NCI-H82 treated with DMSO at 0.1 percent for 48 hours (cell line): ENCODE data around the gene HSPA12A.

Experiments
- DNase-seq: peaks from one replicate; lab custom pipeline; 2025; ENCODE audit not compliant: unreplicated experiment; lab: John Stamatoyannopoulos, UW

HSPA12A gene

DNA sequence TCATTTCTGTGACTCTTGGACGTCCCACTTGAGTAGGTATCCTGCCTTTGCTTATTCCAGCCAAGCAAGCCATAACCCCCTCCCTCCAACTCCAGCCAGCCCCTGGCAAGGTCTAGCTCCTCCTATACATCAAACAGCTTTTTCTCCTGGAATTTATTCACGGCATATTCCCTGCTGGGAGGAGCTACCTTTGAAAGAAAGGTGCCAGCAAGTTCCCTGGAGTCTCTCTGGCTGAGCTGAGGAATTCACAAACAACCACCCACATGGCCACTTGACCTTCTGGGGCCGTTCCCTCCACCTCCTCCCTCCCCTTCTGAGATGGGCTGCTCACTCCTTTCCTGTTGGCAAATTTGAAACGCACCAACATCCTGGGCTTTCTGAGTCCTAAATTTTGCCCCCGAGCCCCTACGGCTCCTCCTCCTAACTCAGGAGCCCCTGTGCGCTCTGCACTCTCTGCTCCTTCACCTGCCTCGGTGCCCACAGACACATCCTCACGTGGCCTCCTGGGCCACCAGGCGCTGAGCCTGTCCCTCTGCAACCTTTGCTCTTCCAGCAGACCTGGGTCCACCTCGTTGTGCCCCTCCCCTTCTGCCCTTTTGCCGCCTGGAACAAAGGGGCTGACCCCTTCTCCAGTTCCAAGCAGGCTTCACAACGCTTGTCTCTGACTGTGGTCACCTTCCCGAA, 48.0 kb downstream of the HSPA12A start:
- DNase-seq = no peak

DNA sequence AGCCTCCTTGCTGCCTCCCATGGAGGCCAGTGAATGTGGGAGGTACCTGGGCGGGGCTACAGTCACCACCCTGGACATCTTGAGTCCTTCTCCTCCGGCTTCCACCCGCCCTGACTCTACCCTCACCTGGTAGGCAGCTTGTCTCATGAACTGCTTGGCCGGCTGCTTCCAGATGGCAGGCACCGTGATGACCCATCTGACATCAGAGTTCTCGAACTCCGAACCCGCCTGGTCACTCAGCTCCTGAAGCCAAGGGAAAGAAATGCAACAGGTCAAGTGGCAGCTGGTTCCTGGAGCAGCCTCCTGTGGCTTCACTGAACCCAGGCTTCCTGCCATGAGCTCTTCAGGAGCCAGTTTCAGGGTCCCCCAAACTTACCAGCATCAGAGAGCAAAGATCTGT, 50.1 kb downstream of the HSPA12A start:
- DNase-seq = no peak

DNA sequence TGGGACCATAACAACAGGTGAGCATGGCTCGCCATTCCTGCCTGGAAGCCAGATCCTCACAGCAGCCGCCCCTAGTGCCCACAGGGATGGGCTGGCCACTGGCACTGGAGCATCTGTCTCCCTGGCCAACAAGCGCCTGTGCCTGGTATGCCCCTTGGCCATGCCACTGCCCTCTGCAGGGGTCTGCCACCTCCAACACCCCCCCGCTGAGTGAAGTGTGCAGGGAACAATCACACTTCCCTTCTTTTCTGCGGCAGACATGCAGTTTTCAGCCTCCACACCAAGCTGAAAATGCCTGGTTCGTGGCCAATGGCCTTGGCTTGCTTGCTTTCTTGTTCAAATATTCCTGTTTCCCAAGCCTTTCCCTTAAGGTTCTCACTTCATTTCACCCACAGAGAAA, 50.7 kb downstream of the HSPA12A start:
- no peak for DNase-seq

DNA sequence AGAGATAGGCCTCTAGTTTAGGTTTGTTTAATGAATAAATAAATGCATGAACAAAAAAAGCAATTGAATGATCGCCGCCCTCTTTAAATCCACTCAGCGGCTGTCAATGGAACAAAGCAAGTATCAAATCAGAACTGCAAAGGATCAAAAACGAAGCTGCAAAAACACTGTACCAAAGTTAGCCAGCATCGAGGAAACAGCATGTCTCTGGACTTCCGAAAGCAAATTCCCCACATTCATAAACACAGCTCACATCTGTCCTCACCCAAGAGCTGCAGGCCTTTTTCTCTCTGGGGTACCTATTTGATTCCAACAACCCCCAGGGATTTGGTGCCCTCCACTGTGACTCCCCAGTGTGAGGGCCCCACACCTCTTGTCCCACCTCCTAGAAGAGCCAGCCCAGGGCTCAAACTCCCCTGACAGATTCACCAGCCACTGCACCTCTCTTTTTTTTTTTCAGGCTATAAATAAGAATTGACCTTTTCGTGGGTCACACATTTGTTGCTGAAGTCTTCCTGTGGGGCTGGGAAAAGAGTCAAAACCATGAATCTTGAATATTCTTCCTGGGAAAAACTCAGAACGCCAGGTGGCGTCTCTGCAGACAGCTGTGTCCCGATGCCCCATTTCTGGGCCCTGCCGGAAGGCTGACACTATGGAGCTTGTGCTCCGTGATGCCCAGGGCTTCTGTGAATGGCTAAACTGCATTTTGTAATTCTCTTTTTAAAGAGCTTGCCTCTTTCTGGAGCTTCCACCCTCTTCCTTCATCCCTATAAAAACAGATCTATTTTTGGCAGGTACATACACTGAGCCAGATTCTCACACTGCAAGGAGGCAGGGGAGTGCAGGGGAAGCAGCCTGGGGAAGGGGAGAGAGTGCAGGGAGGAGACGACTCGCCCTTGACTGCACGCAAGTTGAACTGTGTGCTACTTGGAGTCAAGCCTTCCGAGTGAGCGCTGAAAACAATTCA, 51.7 kb downstream of the HSPA12A start:
- DNase-seq = no peak

DNA sequence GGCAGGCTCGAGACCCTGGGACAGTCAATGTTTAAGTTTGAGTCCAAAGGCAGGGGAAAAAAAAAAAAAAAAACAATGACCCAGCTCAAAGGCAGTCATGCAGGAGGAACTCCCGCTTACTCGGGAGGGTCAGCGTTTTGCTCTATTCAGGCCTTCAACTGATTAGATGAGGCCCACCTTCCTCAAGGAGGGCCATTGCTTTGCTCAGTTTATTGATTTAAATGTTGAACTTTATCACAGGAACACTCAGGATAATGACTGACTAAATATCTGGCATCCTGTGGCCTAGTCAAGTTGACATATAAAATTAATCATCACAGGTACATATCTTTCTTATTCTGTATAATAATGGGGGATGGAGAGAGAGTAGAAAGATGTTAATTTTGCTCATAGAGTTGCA, 52.6 kb downstream of the HSPA12A start:
- no peak for DNase-seq

DNA sequence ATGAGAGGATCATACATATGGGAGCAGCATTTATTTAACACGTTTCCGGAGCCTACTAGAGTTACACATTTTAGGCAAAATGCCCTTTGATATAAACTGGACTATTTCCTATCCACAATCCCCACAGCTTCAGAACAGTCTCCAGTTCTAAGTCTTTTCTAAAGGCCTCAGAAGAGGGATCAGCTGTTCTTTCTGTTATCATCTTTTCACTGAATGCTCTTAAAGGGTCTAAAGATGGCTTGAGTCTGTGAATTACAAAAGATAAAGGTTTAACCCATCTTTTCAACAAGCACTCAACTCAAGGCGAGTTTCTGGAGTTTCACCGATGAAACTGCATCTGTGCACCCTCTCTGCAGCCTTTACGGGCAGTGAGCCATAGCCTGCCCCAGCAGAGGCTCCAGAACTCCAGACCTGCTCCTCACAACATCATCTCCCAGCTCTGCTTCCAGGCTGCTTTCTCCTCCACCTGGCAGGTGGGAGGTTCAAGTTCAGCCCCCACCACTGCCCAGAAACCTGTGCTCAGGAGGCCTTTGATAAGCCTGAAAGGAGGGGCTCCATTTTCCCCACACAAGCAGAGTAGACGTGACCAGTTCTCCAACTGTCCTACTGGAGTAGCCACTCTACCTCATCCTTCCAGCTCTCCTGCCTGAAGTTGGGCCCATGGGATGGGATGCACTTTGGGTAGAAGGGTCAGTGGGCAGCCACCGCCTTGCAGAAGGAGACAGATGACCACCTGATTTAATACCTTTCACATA, 53.4 kb downstream of the HSPA12A start:
- no peak for DNase-seq

DNA sequence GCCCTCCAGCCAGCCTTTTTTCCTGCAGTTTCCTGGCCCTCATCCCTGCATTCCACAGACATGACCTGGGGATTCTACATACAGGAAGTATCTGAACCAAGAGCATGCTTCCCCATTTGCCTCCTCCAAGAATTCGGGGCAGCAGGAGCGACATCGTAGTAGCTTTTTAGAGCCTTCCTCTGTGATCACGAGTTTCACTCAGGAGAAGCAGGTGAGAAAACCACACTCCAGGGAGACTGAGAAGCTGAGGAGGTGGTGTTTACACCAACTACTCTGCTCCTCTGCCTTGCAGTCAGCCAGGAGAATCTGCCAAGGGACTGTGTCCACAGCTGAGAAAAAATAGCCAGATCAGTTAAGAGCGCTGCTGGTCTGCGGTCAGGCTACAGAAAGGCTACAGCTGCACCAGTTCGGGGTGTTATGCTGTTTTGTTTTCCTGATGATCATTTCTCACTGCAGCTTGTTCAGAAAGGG, 54.1 kb downstream of the HSPA12A start:
- no peak for DNase-seq

DNA sequence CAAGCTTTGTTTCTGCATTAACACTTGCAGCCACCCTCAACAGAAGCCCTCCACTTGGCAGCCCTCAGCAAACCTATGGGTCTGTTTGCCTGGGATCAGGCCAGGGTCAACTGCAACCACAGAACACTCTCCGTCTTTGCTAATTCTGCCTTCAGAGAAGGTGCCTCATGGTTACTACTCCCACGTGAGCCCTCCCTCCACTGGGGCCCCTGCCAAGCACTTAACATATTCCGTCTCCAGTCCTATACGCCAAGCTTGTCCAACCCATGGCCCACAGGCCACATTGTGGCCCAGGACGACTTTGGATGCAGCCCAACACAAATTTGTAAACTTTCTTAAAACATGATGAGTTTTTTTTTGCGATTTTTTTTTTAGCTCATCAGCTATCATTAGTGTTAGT, 54.7 kb downstream of the HSPA12A start:
- no peak for DNase-seq

DNA sequence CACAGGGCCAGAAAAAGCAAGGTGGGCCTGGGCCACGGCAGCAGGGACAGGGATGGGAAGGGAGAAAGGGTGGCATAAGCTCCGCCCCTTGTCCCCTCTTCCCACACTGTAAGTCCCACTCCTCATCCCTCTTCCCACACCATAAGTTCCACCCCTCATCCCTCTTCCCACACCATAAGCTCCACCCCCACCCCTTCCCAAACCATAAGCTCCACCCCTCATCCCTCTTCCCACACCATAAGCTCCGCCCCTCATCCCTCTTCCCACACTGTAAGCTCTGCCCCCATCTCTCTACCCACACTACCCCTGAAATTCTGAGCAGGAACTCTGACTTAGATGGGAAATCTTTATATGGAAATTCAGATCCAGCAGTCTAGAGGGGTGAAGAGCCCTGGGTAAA, 55.7 kb downstream of the HSPA12A start:
- no peak for DNase-seq

DNA sequence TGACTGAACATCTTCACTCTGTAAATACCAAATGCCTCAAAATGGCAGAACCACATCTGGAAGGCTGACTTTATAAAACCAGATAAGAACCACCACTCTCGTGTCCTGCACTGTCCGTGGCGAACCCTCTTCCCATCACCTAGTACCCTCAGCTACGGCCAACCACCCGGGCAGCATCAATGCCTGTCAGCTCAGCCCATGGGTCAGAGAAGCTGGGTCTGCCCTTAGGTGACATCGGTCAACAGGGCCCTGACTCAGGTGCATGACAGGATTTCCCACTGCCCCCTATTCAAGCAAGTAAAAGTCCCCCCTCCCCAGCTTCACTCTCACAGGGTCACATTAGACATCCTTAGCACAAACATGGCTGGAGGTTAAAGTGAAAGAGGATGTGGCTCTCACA, 56.6 kb downstream of the HSPA12A start:
- no peak for DNase-seq

DNA sequence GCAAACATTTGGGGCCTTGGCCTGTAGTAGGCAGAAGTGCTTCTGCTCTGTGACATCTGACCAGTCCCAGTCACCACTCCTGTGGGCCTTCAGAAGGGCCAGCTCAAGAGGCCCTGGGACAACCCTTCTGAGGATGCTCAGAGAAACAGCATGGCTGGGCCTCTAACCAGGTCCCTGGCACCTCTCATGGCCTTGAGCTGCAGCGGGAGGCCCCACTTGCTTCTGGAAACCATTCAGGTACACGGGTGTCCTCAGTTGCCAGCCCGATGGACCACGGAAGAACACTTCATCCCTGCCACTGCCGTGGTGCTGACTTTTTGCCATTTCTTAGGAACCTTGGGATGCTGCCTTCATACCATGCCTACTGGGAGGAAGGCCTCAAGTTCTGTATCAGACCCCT, 57.6 kb downstream of the HSPA12A start:
- no peak for DNase-seq

DNA sequence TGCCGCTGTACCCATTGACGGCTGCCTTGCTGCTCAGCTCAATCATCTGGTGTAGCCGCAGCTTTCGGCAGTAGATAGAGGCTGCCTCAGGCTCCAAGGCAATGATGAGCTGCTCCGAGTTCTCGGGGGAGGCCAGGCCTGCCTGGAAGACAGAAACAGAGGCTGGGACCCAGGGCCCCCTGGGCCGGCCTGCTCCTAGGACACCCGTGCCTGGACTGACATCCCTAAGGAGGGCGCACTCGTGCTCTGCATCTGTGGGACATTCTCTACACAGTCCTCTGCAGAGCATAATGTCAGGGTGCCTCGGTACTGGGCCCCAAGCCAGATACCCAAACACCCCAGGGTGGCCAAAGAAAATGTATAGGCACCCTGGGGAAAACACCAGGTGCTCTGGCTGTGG, 58.5 kb downstream of the HSPA12A start:
- no peak for DNase-seq

DNA sequence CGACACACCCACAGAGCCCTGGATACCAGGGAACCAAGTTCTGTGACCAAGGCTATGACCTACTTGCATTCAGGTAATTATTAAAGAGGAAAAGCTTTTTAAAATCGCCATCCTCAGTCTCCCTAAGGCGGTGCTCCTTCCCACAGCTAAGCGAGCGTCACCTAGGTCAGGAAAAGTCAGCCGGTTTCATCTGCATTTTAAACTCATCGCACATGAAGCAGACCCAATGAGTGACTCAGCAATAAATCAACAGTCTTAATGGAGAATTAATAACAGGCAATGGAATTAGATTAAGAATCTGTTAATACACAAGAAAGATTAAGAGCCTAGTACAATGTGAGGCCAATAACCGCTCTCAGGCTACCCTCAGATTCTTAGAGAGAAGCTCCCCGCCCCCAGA, 59.2 kb downstream of the HSPA12A start:
- DNase-seq = no peak

DNA sequence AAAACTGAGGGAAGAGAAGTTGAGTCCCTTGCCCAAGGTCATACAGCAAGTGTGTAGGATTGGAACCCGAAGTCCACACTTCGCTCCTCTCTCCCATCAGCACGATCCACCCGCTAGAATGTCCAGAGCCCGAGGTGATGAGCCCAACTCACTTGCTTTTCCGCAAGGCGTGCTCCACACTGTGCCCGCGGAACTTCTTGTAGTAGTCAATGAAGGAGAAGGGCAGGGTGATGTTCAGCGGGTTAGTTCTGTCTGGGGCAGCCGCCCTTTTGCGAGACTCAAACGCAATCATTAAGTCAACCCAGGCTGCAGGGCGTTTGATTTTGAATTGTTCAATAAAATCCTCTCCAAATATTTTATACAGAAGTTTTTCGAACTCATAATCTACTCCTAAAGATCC, 63.0 kb downstream of the HSPA12A start:
- DNase-seq = no peak

DNA sequence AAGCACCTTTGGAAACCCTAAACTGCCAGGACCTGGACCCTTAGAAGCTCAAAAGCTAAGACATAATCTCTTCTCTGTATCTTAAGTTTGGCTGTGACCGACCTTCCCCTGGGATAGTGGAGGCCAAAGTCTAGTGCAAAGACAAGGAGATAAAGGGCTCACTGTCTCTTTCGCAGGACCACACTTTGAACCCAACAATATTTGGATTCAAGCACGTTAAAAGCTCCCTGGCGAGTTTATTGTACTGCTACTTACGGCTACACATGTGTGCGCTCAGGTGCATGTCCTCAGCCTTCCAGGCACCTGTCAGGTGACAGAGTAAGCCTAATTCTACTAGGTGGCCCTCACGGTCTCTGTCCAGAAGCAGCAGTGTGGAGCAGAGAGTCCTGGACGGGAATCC, 65.7 kb downstream of the HSPA12A start:
- DNase-seq = no peak

DNA sequence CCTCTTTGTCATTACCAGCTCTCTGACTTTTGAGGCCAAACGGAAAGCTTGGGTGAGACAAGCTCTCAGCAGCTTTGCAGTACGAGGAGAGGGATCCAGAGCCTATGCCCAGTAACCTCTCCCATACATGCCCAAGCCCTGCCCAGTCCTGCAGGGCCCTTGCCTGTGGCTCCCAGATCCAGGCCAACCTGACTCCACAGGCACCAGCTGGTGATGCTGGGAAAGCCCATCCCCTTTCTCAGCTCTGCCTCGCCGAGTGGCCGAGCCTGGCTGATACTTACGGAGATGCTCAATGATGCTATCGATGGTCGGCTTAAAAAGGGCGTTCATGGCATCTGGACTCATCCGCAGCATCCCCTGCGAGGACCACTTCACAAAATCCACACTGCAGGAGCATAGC, 66.2 kb downstream of the HSPA12A start:
- no peak for DNase-seq

DNA sequence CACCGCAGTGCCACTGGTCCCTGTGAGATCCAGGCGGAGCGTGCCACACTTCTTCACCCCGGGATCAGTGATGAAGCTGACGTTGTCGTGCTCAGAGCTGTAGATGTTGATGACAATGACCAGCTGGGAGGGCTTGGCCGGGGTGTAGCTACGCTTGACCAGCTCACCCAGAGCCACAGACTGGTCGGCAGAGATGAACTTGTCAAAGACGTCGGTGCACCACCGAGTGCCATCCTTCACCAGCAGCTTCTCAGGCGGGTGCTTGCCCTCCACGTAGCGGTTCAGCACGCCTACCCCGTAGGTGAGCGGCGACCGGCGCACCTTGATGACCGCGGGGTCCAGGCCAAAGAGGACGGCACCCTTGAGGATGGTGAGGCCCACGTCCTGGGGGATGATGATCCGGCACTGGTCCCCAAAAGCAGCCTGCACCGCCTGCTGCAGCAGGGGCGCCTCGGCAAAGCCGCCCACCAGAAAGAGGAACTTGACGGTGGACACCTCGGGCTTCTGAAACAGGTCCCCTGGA, 67.4 kb downstream of the HSPA12A start:
- no peak for DNase-seq

DNA sequence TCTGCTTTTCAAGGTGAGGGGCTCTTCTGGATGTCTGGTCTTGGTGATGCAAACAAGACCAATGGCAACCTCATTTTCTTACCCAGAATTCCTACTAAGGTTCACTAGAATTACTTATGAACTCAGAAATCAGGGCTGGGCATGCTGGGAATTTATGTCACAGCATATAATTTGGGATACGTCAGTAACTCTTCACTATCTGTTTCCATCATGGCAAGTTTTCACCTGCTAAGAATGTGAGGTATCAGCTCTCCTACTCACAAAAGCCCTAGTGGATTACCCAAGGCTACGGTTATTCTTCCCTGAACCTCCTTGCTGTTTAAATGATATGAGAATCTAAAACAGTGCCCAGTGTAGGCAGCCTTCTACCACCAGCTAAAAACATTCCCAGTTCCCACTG, 68.5 kb downstream of the HSPA12A start:
- DNase-seq = no peak

DNA sequence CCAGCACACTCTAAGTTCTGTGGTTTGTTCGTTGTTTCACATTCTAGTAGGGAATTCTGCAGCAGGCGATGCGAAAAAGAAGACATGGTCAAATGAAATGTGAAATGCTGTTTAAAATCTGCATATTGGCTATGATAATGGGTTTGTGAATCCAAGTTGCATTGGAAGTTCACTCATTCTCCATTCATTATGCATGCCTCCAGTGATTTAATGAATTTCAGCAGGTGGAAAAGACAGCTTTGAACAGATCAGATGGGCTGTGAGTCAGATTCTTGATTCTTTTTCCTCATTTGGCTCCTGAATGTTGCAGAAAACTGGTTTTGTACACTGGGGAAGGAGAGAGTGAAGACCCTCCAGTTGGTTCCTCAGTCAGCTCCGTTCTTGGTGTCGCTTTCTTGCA, 69.5 kb downstream of the HSPA12A start:
- DNase-seq = no peak

DNA sequence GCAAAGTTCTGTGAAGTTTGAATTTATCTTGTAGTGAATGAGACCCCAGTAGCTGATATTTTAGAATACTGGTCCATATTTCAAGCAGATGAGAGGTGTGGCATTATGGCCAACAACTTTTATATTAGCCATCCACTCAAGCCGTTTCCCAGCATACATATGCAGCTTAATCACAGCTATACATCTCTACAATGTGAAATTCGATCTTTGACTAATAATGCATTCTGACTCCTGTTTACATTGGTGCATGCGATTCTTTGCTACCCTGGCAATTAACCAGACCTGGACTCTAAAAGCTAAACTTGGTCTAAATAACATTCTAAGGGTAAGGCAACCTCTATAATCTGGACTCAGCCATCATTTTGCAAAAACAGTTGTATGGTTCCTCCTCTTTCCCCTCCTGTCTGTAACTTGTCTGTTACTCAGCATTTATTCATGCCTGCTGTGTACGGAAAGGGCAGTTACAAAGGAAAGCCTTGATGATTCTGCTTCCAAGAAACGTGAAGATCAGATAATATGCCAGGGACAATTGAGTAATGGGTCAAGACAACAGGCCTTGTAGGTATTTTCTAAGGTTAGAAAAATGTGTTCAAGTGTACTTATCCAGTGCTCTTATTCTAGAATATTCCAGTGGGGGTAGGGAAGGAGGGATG, 71.0 kb downstream of the HSPA12A start:
- DNase-seq = no peak

DNA sequence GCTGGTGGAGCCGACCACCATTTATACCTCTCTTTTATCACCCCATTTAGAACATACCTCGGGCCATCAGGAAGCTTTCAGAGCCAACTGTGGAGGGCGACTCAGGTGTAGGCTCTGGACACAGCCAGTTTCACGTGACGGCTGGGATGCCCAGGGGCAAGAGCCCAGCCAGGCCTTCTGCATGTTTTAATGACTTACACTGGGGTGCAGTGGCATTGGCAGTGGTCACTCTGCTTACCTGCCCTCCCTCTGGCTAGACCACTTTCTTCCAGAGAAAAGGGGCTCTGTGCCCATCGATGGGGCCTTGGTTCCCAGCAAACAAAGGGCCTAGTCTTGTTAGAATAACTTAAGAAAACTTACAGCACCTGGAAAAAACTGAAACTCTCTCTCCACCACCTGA, 71.7 kb downstream of the HSPA12A start:
- DNase-seq = no peak
